Esophagus squamous epithelium (tissue), 4 donors: ENCODE measurements around the gene FHIT.

Experiments used
- CTCF ChIP-seq, 6 experiments: fragments of 450-650 bp in 4 of 6; fragments of 200-600 bp in 2 of 6; sonication (generic) in 2 of 6; IDR thresholded peaks; one replicate each; pipeline ENCODE4 v1.5.1; 2016 to 2019; ENCODE audit warnings: antibody characterized with exemption in 6 of 6, mild to moderate bottlenecking in 4 of 6, moderate library complexity in 4 of 6
- POLR2A ChIP-seq, 4 donors: fragments of 450-650 bp; IDR thresholded peaks; one replicate each; pipeline ENCODE4 v1.6.1; 2017; ENCODE audit warnings: antibody characterized with exemption in 4 of 4, mild to moderate bottlenecking in 4 of 4, moderate library complexity in 3 of 4

- TF ChIP-seq CTCF (IDR thresholded peaks at IDR 0.05): no peak
- no peak for TF ChIP-seq POLR2A (IDR thresholded peaks at IDR 0.05)
Measured at GRCh38 chr3:60651799-60652198, 599.5 kb downstream of the FHIT start.
